ENCODE measurements around the gene DIPK2B.

The DIPK2B gene

GRCh38 chrX:45200741-45201234, at the start of gene DIPK2B:
TSS of gene DIPK2B (minus strand) at chrX:45200876. CDS start at chrX:45200826, 50 bp downstream.
- no peak for DNase-seq

GRCh38 chrX:45240301-45240700, 39.6 kb upstream of the DIPK2B start:
- DNase-seq: no peak

- DNase-seq: no peak
Measured at GRCh38 chrX:45238489-45238888, 37.8 kb upstream of the DIPK2B start.

- DNase-seq: no peak
Measured at GRCh38 chrX:45233531-45233930, 32.9 kb upstream of the DIPK2B start.

GRCh38 chrX:45232139-45232538, 31.5 kb upstream of the DIPK2B start:
- DNase-seq: no peak

- DNase-seq: no peak
Measured at GRCh38 chrX:45230410-45230809, 29.7 kb upstream of the DIPK2B start.

GRCh38 chrX:45229348-45229747, 28.7 kb upstream of the DIPK2B start:
- no peak for DNase-seq

- DNase-seq: no peak
Measured at GRCh38 chrX:45228126-45228525, 27.4 kb upstream of the DIPK2B start.

- no peak for DNase-seq
Measured at GRCh38 chrX:45208121-45208856, 7.6 kb upstream of the DIPK2B start.

GRCh38 chrX:45202171-45202570, 1.5 kb upstream of the DIPK2B start:
- no peak for DNase-seq

- DNase-seq: no peak
Measured at GRCh38 chrX:45198706-45199105, 2.0 kb downstream of the DIPK2B start.

GRCh38 chrX:45198301-45198700, 2.4 kb downstream of the DIPK2B start:
- no peak for DNase-seq

- no peak for DNase-seq
Measured at GRCh38 chrX:45196701-45197100, 4.0 kb downstream of the DIPK2B start.

- no peak for DNase-seq
Measured at GRCh38 chrX:45191820-45192409, 8.8 kb downstream of the DIPK2B start.

- no peak for DNase-seq
Measured at GRCh38 chrX:45191383-45191782, 9.3 kb downstream of the DIPK2B start.

- no peak for DNase-seq
Measured at GRCh38 chrX:45187731-45188130, 12.9 kb downstream of the DIPK2B start.

- DNase-seq: no peak
Measured at GRCh38 chrX:45186643-45187026, 14.0 kb downstream of the DIPK2B start.

- DNase-seq: no peak
Measured at GRCh38 chrX:45184211-45184610, 16.5 kb downstream of the DIPK2B start.

GRCh38 chrX:45172890-45173289, 27.8 kb downstream of the DIPK2B start:
- DNase-seq: no peak

GRCh38 chrX:45166781-45167180, 33.9 kb downstream of the DIPK2B start:
- DNase-seq: no peak

- no peak for DNase-seq
Measured at GRCh38 chrX:45165726-45166125, 35.0 kb downstream of the DIPK2B start.

- no peak for DNase-seq
Measured at GRCh38 chrX:45164995-45165394, 35.7 kb downstream of the DIPK2B start.

GRCh38 chrX:45164021-45164621, 36.6 kb downstream of the DIPK2B start:
- no peak for DNase-seq

GRCh38 chrX:45157647-45158046, 43.0 kb downstream of the DIPK2B start:
- DNase-seq: no peak

All from GOT3 (cell line).